Measurements from ENCODE around the gene THAP4.
A peak's percentile ranks its signal among the peaks of the same experiment; 100 is the strongest.

Gene THAP4

GRCh38 chr2:241677392-241677791 lies 40.4 kb upstream of the THAP4 start:
- no peak for TF ChIP-seq MYC (IDR thresholded peaks at IDR 0.05; ENCODE audit: low read depth, low read length)
- TF ChIP-seq, protein P1, sequence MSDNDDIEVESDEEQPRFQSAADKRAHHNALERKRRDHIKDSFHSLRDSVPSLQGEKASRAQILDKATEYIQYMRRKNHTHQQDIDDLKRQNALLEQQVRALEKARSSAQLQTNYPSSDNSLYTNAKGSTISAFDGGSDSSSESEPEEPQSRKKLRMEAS (IDR thresholded peaks at IDR 0.05; ENCODE audit: low read depth, low read length), result no peak
- TF ChIP-seq, protein P2, sequence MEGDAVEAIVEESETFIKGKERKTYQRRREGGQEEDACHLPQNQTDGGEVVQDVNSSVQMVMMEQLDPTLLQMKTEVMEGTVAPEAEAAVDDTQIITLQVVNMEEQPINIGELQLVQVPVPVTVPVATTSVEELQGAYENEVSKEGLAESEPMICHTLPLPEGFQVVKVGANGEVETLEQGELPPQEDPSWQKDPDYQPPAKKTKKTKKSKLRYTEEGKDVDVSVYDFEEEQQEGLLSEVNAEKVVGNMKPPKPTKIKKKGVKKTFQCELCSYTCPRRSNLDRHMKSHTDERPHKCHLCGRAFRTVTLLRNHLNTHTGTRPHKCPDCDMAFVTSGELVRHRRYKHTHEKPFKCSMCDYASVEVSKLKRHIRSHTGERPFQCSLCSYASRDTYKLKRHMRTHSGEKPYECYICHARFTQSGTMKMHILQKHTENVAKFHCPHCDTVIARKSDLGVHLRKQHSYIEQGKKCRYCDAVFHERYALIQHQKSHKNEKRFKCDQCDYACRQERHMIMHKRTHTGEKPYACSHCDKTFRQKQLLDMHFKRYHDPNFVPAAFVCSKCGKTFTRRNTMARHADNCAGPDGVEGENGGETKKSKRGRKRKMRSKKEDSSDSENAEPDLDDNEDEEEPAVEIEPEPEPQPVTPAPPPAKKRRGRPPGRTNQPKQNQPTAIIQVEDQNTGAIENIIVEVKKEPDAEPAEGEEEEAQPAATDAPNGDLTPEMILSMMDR (IDR thresholded peaks at IDR 0.05; ENCODE audit: low read depth, low read length), result no peak
- TF ChIP-seq POLR2A (IDR thresholded peaks at IDR 0.05; ENCODE audit: extremely low read depth, insufficient read length), result no peak
- no peak for DNase-seq (ENCODE audit: low read depth)
- no peak overlapping the region for H3K4me3 ChIP-seq (ENCODE audit: low read depth, low read length)

DNA sequence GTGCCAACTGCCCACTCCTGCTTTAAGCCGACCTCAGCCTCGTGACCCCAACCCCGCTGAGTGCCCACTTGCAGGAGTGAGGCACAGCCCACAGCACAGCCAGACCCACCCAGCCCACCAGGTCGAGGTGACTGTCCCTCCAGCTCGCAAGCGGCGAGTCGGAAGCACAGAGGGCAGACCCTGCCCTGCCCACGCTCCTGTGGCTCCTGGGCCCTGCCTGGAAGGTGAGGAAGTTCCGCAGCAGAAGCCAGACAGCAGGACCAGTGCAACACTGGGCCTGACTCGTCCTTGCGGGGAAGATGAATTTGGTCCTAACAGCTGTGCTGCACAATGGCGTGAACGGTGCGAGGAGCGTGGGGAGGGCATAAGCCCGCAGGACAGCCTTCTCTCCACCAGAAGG lies 39.7 kb upstream of the THAP4 start:
- H3K4me3 ChIP-seq (ENCODE audit: low read depth, low read length), result no peak overlapping the region
- TF ChIP-seq, protein P2 (IDR thresholded peaks at IDR 0.05; ENCODE audit: low read depth, low read length), result no peak
- TF ChIP-seq, protein P1 (IDR thresholded peaks at IDR 0.05; ENCODE audit: low read depth, low read length), result no peak
- peak; percentile 11 for TF ChIP-seq POLR2A (IDR thresholded peaks at IDR 0.05; ENCODE audit: extremely low read depth, insufficient read length)
- no peak for DNase-seq (ENCODE audit: low read depth)

DNA sequence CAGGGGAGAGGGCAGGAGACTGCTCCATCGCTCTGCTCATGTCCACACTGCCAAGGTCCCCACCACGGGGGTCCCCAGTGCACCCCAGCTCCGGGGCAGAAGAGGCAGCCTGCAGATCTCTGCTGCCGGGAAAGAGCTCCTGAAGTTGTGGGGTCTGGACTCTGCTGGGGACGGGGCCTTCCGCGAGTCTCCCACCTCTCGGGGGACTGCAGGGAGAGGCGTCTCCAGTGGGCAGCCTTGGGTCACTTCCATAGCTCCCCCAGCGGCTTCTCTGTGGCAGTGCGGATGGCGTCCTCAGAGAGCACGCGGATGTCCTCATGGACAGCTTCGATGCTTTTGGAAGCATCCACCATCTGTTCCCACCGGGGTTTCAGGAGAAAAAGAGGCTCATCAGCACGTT lies 38.9 kb upstream of the THAP4 start:
- H3K4me3 ChIP-seq (ENCODE audit: low read depth, low read length), result no peak overlapping the region
- DNase-seq (ENCODE audit: low read depth), result no peak
- TF ChIP-seq MYC (IDR thresholded peaks at IDR 0.05; ENCODE audit: low read depth, low read length), result no peak
- TF ChIP-seq, protein P1 (IDR thresholded peaks at IDR 0.05; ENCODE audit: low read depth, low read length), result no peak
- TF ChIP-seq, protein P2 (IDR thresholded peaks at IDR 0.05; ENCODE audit: low read depth, low read length), result no peak
- TF ChIP-seq POLR2A (IDR thresholded peaks at IDR 0.05; ENCODE audit: extremely low read depth, insufficient read length), result no peak

- DNase-seq (ENCODE audit: low read depth), result peak; percentile 46
- TF ChIP-seq POLR2A (IDR thresholded peaks at IDR 0.05; ENCODE audit: extremely low read depth, insufficient read length) (no peak), MYC (IDR thresholded peaks at IDR 0.05; ENCODE audit: low read depth, low read length) (no peak)
- TF ChIP-seq, protein P1 (IDR thresholded peaks at IDR 0.05; ENCODE audit: low read depth, low read length), result no peak
- TF ChIP-seq, protein P2 (IDR thresholded peaks at IDR 0.05; ENCODE audit: low read depth, low read length), result peak; percentile 11
- H3K4me3 ChIP-seq (ENCODE audit: low read depth, low read length), result no peak overlapping the region
Measured at GRCh38 chr2:241673797-241674725, 37.1 kb upstream of the THAP4 start.

DNA sequence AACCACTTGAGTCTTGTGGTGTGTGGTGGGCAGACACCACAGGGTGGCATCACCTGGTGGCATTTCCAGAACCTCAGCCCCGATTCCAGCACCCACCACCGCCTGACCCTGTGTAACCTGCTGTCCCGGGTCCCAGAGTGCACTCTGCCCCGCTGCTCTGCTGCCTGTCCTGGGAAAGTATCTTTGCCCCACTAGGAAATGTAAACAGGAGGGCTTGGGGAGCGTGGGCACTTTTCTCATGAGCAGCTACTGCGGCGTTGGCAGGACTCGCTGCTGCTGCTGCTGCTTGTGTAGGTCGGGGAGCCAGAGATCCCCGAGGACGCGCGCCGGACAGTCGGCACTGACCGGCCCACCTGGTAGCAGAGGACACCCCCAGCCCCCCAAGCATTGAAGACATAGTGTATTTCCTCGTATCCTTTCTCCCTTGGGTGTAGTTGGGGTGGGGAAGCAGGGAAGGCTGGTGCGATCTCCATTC lies 36.3 kb upstream of the THAP4 start:
- TF ChIP-seq, protein P1 (IDR thresholded peaks at IDR 0.05; ENCODE audit: low read depth, low read length), result no peak
- TF ChIP-seq POLR2A (IDR thresholded peaks at IDR 0.05; ENCODE audit: extremely low read depth, insufficient read length), result no peak
- TF ChIP-seq MYC (IDR thresholded peaks at IDR 0.05; ENCODE audit: low read depth, low read length), result no peak
- TF ChIP-seq, protein P2 (IDR thresholded peaks at IDR 0.05; ENCODE audit: low read depth, low read length), result no peak
- DNase-seq (ENCODE audit: low read depth), result no peak
- no peak overlapping the region for H3K4me3 ChIP-seq (ENCODE audit: low read depth, low read length)

Measured in NB4 (cell line).